HUES48 (cell line): ENCODE measurements around the gene BAG1.

Source experiments
- H3K27ac ChIP-seq: one replicate; pipeline ENCODE4 v1.7.0; 2013; ENCODE audit warnings: low read depth, low read length, inconsistent platforms
- H3K27me3 ChIP-seq: 2 replicates; pipeline ENCODE4 v1.6.1; 2013; ENCODE audit warnings: mild to moderate bottlenecking, low read length; ENCODE audit not compliant: control insufficient read depth, insufficient read depth
- H3K36me3 ChIP-seq: 2 replicates; pipeline ENCODE4 v1.6.1; 2013; ENCODE audit warnings: low read length; ENCODE audit not compliant: control insufficient read depth, insufficient read depth
- H3K4me1 ChIP-seq: 2 replicates; pipeline ENCODE4 v1.6.1; 2013; ENCODE audit warnings: mild to moderate bottlenecking, low read length; ENCODE audit not compliant: control insufficient read depth, insufficient read depth
- H3K4me3 ChIP-seq: 2 replicates; pipeline ENCODE4 v1.5.1; 2013; ENCODE audit warnings: mild to moderate bottlenecking, low read depth, low read length
- H3K9ac ChIP-seq: 2 replicates; pipeline ENCODE4 v1.6.1; 2013; ENCODE audit warnings: mild to moderate bottlenecking, low read depth, low read length, moderate library complexity
- H3K9me3 ChIP-seq: 2 replicates; pipeline ENCODE4 v1.6.1; 2013; ENCODE audit warnings: low read length; ENCODE audit not compliant: control insufficient read depth, insufficient read depth

BAG1 gene

GRCh38 chr9:33242609-33243134 lies 21.8 kb downstream of the BAG1 start:
- H3K9me3 ChIP-seq, result no peaks in the 10 kb centered on the region
- no peaks in the 10 kb centered on the region for H3K27me3 ChIP-seq
- H3K36me3 ChIP-seq, result no peaks in the 10 kb centered on the region
- no peak overlapping the region for H3K4me3 ChIP-seq
- H3K4me1 ChIP-seq, result no peaks in the 10 kb centered on the region
- H3K27ac ChIP-seq, result no peak overlapping the region
- no peak overlapping the region for H3K9ac ChIP-seq

DNA sequence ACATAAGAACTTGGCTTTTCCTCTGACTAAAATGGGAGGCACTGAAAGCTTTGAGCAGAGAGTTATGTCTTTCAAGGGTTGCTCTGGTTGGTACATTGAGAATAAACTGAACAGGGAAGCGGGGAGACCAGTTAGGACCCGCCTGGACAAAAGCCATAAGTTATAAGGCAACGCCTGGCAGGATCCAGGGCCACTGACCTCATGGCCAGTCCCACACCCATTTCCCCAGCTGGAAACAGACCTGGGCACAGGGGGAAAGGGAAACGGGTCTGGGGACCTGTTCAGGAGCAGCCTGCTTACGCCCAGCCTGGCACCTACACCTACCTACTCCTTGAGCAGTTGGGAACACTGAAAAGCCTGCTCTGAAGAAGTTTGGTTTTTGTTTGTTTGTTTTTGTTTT lies 23.2 kb downstream of the BAG1 start:
- Histone ChIP-seq H3K36me3 (no peaks in the 10 kb centered on the region), H3K4me1 (no peaks in the 10 kb centered on the region), H3K9me3 (no peaks in the 10 kb centered on the region), H3K27ac (no peak overlapping the region), H3K27me3 (no peaks in the 10 kb centered on the region), H3K4me3 (no peak overlapping the region), H3K9ac (no peak overlapping the region)

DNA sequence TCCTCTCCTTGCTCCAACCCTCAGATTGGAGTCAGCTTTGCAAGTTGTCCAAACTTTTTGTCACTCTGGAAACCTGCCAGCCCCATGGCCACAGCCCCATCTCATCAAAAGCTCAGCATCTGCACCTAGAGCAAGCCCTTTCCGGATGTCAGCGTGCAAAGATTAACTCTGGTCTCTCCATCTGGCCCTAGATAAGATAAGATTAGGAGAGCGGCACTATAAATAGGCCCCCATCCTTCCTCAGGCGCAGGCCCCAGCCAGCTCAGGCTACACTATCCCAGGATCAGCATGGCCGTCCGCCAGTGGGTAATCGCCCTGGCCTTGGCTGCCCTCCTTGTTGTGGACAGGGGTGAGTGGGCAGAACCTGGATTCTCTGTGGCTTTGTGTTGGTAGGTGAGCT lies 24.6 kb downstream of the BAG1 start, which contains the start of gene SPINK4:
Gene SPINK4 (plus strand): TSS at position 247 of the 400 bp plus-strand sequence. CDS start 42 bp downstream, at position 289.
- Histone ChIP-seq H3K9me3 (no peaks in the 10 kb centered on the region), H3K9ac (no peak within 1 kb of the TSS), H3K27ac (no peak within 1 kb of the TSS), H3K36me3 (no peaks in the 10 kb centered on the region), H3K4me1 (no peaks in the 10 kb centered on the region), H3K4me3 (no peak within 1 kb of the TSS), H3K27me3 (no peaks in the 10 kb centered on the region)

GRCh38 chr9:33236571-33236970 lies 27.9 kb downstream of the BAG1 start:
- Histone ChIP-seq H3K27me3 (no peaks in the 10 kb centered on the region), H3K9ac (no peak overlapping the region), H3K4me1 (no peaks in the 10 kb centered on the region), H3K27ac (no peak overlapping the region), H3K36me3 (no peaks in the 10 kb centered on the region), H3K4me3 (no peak overlapping the region), H3K9me3 (no peaks in the 10 kb centered on the region)

DNA sequence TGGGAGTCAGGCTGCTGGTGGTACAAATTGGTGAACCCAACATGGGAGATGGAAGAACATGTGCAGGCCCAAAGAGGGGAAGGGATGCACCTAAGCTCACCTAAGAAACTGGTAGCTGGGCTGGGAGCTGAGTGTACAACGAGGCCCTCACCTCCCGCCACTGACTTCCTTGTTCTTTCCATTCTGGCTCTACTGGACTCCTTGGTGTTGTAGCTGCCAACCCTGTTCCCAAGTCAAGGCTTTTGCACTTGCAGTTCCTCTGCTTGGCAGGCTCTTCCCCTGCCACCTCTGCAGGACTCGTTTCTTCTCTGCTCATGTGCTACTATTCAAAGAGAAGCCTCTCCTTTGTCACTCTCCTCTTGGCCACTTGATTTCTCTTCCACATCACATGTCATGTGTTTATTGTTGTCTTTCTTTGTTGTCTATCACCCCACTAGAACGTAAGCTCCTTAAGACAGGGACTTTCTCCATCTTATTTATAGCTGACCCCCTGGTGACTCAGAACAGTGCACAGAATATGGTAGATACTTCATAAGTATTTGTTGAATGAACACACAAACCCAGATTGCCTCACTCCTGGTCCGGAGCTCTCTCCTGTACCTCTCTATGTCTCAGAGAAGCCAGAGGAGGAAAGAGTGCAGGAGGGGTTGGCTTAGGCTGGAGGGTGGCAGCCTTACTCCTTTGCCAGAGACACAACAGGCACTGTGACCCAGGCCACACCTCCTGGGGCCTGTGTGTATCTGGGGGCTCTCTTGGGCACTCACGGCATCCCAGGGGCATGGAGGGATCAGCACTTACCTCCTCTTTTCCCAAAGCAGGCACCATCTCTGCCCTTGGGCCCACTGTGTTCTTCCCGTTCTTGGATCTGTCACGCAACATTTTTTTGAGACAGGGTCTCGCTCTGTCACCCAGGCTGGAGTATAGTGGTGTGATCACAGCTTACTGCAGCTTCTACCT lies 29.7 kb downstream of the BAG1 start:
- H3K9ac ChIP-seq, result no peak overlapping the region
- H3K27me3 ChIP-seq, result no peaks in the 10 kb centered on the region
- no peak overlapping the region for H3K4me3 ChIP-seq
- H3K36me3 ChIP-seq, result no peaks in the 10 kb centered on the region
- H3K4me1 ChIP-seq, result no peaks in the 10 kb centered on the region
- H3K9me3 ChIP-seq, result no peaks in the 10 kb centered on the region
- H3K27ac ChIP-seq, result no peak overlapping the region

GRCh38 chr9:33233626-33234342 lies 30.7 kb downstream of the BAG1 start:
- Histone ChIP-seq H3K9me3 (no peaks in the 10 kb centered on the region), H3K27me3 (no peaks in the 10 kb centered on the region), H3K9ac (no peak overlapping the region), H3K4me3 (no peak overlapping the region), H3K27ac (no peak overlapping the region), H3K36me3 (no peaks in the 10 kb centered on the region), H3K4me1 (no peaks in the 10 kb centered on the region)

GRCh38 chr9:33232815-33233214 lies 31.7 kb downstream of the BAG1 start:
- Histone ChIP-seq H3K4me3 (no peak overlapping the region), H3K27me3 (no peaks in the 10 kb centered on the region), H3K9me3 (no peaks in the 10 kb centered on the region), H3K4me1 (0 out of 2 replicates have a peak, but pooled peaks cover 7% of the 10 kb centered on the region), H3K27ac (no peak overlapping the region), H3K9ac (no peak overlapping the region), H3K36me3 (no peaks in the 10 kb centered on the region)

DNA sequence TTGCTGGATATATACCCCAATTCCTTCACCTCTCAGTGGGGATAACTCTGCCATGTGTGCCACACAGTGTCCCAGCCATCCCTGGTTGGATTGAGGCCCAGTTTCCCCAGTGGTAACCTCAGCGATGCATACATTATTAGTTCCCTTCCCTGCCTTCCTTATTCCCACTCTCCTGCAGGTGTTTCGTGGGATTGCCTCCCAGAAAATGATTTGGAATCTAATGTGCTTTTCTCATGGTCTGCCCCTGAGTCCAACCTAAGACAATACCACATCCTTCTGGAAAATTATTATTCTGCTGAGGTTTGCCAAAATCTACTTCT lies 32.9 kb downstream of the BAG1 start:
- no peaks in the 10 kb centered on the region for H3K36me3 ChIP-seq
- H3K4me3 ChIP-seq, result no peak overlapping the region
- H3K27me3 ChIP-seq, result no peaks in the 10 kb centered on the region
- H3K9ac ChIP-seq, result no peak overlapping the region
- 0 out of 2 replicates have a peak, but pooled peaks cover 7% of the 10 kb centered on the region for H3K4me1 ChIP-seq
- no peaks in the 10 kb centered on the region for H3K9me3 ChIP-seq
- no peak overlapping the region for H3K27ac ChIP-seq

DNA sequence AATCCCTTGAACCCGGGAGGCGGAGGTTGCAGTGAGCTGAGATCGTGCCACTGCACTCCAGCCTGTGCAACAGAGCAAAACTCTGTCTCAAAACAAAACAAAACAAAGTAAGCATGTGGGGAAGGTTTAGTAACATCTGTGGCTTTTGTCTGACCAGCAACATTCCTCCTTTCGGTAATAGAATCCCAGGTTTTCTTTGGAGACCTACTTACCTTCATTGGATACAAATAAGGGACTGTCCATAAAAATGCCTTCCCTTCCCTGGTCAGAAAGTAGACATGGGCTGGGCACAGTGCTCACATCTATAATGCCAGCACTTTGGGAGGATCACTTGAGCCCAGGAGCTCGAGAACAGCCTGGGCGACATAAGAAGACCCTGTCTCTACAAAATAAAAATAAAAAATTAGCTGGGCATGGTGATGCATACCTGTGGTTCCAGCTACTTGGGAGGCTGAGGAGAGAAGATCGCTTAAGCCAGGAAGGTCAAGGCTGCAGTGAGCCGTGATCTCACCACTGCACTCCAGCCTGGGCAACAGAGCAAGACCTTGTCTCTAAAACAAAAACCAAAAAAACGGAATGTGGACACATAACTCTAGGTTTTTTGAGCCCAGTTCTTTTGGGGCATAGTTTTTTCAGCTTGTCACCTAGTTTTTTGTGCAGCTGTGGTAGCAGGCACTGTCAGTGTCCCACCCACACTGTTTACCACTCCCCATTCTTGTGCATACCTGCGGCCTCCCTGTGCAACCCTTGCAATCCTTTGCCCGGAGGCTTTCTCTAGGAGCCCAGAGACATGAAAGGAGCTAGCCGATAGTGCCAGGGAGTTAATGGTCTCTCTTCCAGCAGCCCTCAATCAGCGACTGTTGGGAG lies 33.5 kb downstream of the BAG1 start:
- Histone ChIP-seq H3K27me3 (no peaks in the 10 kb centered on the region), H3K9me3 (no peaks in the 10 kb centered on the region), H3K9ac (no peak overlapping the region), H3K4me1 (0 out of 2 replicates have a peak, but pooled peaks cover 7% of the 10 kb centered on the region), H3K27ac (no peak overlapping the region), H3K36me3 (no peaks in the 10 kb centered on the region), H3K4me3 (no peak overlapping the region)

GRCh38 chr9:33229359-33230114 lies 35.0 kb downstream of the BAG1 start:
- Histone ChIP-seq H3K9me3 (no peaks in the 10 kb centered on the region), H3K9ac (no peak overlapping the region), H3K4me1 (0 out of 2 replicates have a peak, but pooled peaks cover 7% of the 10 kb centered on the region), H3K27ac (no peak overlapping the region), H3K36me3 (no peaks in the 10 kb centered on the region), H3K27me3 (no peaks in the 10 kb centered on the region), H3K4me3 (no peak overlapping the region)
